Fibroblast of skin of left biceps (primary cell): ENCODE results near the gene RNF208.

ENCODE experiments used
- DNase-seq, 2 experiments: peaks; one replicate each; pipeline ENCODE4 v3.0.0-alpha.2; 2013; ENCODE audit warnings: low read depth in 2 of 2

The RNF208 gene

DNA sequence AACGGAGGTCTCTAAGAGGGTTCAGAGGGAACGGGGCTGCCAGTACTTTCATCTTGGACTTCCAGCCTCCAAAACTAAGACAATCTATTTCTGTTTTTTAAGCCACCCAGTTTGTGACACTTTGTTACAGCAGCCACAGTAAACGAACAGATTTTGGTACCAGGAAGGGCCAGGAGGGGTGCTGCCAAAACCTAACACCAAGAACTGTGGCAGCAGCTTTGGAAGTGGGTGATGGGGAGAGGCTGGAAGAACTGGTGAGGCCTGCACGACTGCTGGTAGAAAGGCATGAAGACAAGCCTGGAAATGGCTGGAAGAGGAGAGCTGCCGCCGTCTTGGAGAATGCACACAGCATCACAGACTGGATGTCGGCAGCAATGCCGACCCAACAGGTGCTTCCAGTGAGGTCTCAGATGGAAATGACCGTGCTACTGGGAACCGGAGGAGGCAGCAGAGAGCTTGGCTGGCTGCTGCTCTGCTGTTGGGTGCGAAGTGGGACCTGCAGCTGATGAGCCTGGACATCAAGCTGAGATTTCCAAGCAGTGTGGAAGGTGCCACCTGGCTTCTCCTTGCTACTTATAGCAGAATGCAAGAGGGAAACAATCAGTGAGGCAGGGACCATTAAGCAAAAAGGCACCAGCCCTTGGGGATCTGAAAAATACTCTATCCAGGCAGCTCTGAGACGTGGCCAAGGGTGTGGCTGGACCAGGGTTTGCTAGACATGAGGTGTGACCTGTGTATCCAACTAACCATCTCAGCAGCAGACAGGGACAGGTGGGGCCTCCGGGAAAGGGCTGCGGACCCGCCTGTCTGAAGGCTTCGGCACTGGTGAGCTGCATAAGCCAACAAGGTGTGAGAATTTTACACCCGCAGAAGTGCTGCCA lies 45.5 kb downstream of the RNF208 start:
- no peak for DNase-seq

DNA sequence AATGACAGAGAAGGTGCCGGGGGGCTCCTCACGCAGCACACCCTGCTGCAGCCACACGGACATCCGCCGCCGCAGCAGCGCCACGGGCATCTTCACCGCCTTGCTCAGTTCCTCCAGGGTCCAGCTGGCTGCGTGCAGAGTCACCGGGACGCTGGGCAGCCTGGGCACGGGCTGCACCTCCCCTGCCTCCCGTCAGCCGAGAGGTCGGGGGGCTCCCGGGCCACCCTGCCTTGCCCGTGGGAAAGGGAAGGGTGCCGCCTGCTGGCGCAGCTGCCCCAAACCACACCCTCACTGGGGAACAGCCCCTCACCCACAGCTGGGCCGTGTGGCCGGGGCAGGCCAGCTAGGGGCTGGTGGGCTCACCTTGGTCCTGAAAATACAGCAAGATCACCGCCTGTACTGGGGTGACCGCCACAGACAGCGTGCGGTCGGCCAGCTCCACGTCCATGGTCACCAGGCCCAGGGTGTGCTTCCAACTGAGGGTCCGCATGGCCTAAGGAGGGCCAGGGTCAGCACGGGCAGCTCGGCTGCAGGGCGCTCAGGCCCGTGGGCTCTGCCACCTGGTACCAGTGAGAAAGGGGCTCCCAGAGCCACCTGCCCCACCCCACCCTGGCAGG lies 46.6 kb downstream of the RNF208 start:
- no peak for DNase-seq

DNA sequence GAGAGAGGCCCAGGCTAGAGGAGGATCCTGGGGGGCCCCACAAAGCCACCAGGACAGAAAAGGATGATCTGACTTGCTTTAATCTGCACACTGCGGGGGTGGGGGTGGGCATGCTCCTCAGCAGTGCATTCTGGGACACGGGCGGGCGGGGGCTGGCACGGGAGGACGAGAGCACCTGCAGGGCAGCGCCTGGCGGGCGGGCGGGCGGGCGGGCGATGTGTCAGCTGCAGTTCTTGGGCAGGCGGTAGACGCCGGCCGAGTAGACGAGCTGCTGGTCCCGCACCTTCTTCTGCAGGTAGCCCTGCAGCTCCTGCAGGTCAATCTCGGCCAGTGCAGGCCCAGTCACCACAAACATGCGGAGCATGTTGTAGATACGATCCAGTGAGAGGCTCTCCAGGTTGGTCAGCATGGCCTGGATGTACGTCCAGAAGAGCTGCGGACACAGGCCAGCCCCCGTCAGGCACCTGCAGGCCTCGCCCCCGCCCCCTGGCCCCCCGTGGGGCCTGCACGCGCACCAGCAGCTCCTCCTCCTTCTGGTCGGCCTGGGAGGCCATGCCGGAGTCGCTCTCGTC lies 47.2 kb downstream of the RNF208 start:
- no peak for DNase-seq

DNA sequence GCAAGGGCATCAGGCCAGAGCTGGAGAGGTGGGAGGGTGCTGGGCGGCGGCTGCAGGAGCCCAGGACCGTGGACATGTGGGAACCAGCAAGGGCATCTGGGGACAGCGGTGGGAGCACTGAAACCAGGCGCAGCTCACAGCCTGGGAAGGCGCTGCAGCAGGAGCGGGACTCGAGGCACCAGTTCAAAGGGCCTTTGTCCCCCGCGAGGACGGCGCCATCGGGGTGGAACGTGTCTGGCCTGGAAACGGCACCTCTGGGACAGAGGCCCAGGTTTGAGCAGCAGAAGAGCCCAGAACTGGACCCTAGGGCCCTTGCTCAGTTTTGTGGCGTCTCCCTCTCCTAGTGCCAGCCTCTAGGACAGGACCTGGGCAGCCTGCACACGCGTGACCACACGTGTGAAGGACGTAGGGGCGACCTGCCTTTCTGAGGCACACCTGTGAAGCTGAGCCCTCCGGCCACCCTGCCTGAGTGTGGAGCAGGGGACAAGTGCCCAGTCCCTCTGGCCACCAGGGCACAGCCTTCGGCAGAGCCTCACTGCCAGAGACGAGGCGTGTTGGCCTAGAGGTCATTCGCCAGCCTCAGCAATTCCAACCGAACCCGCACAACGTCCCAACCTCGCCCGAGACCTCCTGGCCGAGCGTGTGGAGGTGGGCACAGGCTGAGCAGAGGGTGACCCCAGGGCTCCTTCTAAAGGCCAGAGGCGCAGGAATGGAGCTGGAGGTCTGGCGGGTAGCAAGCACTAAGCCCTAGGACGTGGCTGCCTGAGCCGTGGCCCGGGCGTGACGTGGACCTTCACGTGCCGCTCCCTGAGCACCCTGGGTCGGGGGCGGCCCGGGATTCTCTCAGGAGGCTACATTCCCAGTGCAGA lies 48.0 kb downstream of the RNF208 start:
- DNase-seq: no peak

DNA sequence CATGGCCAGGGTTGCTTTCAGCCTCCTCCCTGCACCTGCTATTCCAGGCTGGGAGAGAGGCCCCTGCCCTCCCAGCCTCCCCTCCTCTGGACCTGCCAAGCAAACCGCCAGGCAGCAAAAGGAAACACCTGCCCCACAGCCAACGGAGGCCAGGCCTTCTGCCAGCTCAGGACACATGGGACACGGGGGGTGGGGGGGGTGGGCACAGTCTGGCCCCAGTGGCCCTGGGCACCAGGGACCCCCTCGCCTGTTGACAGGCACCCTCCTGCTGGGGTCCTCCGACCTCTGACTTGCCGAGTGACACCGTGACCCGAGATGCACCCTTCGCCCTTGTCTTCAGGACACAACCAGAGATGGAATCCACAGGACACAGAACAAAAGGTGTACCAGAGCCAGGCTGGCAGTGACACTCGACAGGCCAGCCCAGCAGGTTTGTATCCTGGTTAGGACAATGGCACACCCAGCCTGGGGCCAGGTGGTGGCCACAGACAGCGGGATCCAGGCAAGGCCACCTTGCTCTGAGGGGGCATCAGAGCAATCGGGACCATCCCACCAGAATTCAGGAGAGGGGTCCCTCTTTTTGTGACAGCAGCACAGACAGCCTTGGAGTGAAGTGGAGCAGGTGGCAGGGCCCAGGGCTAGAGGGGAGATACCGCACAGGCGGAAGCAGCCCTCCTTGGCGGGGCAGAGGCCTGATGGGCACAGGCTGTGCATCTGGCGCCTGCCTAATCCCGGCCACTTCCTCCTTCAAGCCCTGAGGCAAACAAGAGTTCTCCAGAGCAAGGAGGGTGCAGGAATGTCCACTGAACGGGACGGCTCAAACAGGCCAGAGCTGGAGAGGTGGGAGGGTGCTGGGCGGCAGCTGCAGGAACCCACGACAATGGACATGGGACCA lies 48.9 kb downstream of the RNF208 start:
- no peak for DNase-seq

DNA sequence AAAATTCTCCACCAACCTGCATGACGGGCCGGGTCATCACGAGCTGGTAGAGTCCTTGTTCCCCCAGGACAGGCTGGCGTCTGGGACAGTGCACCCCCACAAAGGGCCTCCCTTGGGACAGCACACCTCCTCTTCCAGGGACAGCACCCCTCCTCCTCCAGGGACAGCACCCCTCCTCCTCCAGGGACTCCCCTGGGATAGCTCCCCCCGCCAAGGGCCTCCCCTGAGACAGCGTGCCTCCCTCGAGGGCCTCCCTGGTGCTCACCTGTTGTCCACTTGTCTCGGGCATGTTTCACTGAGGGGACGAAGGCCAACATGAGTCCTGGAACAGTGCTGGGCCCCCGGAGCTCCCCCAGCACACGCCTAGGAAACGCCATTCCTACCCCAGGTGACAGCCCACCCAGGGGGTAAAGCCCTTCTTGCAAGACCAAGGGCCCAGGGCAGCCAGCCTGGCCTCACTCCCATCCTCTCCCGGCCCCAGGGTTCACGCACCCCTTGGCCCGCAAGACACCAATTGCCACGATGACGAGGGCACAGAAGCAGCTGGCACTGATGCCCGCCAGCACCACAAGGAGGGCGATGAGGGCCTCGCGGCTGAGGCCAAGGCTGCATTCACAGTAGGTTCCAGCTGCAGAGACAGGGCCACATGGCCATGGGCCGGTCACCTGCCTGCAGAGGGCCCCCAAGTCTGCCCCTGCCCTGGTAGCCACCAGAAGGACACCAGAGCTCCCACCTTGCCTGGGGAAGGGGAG lies 50.7 kb downstream of the RNF208 start:
- no peak for DNase-seq

DNA sequence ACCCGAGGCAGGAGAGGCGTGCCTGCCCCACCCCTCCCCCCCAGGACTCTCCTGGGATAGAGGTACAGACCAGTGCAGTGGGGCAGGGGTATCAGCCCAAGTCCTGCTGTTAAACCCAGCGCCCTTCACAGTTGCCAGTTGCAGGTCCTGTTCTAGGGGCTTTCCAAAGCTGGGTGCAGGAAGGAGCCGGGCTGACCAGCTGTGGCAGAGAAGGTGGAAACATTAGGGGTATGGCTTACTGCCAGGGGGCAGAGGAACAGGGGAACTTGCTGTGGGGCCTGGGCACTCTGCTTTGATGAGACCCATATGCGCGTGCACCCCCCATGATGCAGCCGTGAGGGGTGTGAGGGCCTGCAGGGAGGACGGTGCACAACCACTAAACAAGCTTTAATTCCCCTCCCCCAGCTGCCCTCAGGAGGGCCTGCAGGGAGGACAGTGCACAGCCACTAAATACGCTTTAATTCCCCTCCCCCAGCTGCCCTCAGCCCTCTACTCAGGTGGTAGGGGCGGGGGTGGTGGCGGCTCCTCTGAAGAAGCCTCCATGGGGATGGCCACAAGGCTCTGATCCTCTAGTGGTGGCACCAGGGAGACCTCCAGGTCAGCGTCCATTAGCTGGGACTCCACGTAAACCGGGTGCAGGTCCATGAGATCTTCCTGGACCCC lies 51.4 kb downstream of the RNF208 start:
- DNase-seq: no peak
